Uterus (tissue), 4 donors: Measurements from ENCODE around the gene CARD9. TPM values are rescaled to one million over a fixed set of nuclear protein-coding genes. Genes with fewer than 3 reads are reported as not detected.

Source experiments
- DNase-seq, 2 donors: peaks; one replicate each; pipeline ENCODE4 v3.0.0-alpha.2; 2019 to 2020
- H3K27ac ChIP-seq, 2 donors: fragments of 200-600 bp; sonication (generic); 1 replicate in 1 of 2; 2 replicates in 1 of 2; pipeline ENCODE4 v1.5.1; 2016 to 2018
- H3K27me3 ChIP-seq, 2 donors: fragments of 200-600 bp; sonication (generic); one replicate each; pipeline ENCODE4 v1.5.1; 2018 to 2019; ENCODE audit warnings: control low read depth in 1 of 2
- H3K36me3 ChIP-seq, 2 donors: fragments of 200-600 bp; sonication (generic); one replicate each; pipeline ENCODE4 v1.5.1; 2019; ENCODE audit warnings: control low read depth in 1 of 2
- H3K4me1 ChIP-seq, 2 donors: fragments of 200-600 bp; sonication (generic); one replicate each; pipeline ENCODE4 v1.5.1; 2018 to 2019; ENCODE audit warnings: control low read depth in 1 of 2
- H3K4me3 ChIP-seq, 2 donors: fragments of 200-600 bp; sonication (generic); 1 replicate in 1 of 2; 2 replicates in 1 of 2; pipeline ENCODE4 v1.5.1; 2018 to 2019; ENCODE audit warnings: mild to moderate bottlenecking in 1 of 2
- H3K9me3 ChIP-seq, 2 donors: fragments of 200-600 bp; sonication (generic); one replicate each; pipeline ENCODE4 v1.5.1; 2019; ENCODE audit warnings: control low read depth in 1 of 2
- POLR2A ChIP-seq, 2 donors: fragments of 450-650 bp; IDR thresholded peaks; one replicate each; pipeline ENCODE4 v1.6.1; 2016; ENCODE audit warnings: antibody characterized with exemption in 2 of 2, mild to moderate bottlenecking in 1 of 2, moderate library complexity in 1 of 2
- intact Hi-C: fragments of 100-400 bp; cut with DNase I; formaldehyde crosslinking; loops from one replicate; pipeline ENCODE4 v1.15.1; 2023; ENCODE audit warnings: low total_unique reads
- total RNA-seq, 4 donors: library from RNA; depleted of rRNA in 3 of 4; stranded (reverse); fragments of >200 nt in 3 of 4; gene quantifications; one replicate each; pipeline versions ENCODE4 v1.1.0 to v1.2.4, GENCODE V29; 2014 to 2023
- TF ChIP-seq, protein P1 (sequence below), 4 experiments: fragments of 200-600 bp in 2 of 4; fragments of 450-650 bp in 2 of 4; sonication (generic) in 2 of 4; IDR thresholded peaks; one replicate each; pipeline ENCODE4 v1.5.1; 2016 to 2019; ENCODE audit warnings: antibody characterized with exemption in 4 of 4, mild to moderate bottlenecking in 2 of 4, moderate library complexity in 1 of 4
- donor health status: DM: yes; HTN: yes; CAD: no.

CARD9 gene
- total RNA-seq, 4 donors from 2014 or later = under 0.01 to 10.6 (median 2.5) TPM

DNA sequence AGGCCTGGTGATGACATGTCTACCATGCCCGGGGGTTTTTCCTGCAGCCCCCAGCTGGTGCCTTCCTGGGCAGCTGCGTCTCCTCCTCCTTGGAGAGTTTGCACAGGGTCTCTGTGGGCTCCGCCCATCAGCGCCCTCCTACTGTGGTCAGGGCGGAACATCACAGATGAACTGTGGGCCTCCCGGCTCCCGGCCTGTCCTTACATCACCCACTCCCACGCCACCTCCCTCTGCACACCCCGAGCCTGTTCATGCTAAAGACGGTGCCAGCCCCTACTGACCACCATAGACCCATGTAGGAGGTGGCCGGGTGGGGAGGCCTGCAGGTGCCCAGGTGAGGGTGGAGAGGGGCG, 33.5 kb downstream of the CARD9 start:
- Histone ChIP-seq H3K4me1 (no peaks in the 10 kb centered on the region), H3K36me3 (no peaks in the 10 kb centered on the region), H3K27me3 (no peaks in the 10 kb centered on the region), H3K4me3 (no peak overlapping the region), H3K9me3 (no peaks in the 10 kb centered on the region), H3K27ac (no peak overlapping the region)
- TF ChIP-seq, protein P1, sequence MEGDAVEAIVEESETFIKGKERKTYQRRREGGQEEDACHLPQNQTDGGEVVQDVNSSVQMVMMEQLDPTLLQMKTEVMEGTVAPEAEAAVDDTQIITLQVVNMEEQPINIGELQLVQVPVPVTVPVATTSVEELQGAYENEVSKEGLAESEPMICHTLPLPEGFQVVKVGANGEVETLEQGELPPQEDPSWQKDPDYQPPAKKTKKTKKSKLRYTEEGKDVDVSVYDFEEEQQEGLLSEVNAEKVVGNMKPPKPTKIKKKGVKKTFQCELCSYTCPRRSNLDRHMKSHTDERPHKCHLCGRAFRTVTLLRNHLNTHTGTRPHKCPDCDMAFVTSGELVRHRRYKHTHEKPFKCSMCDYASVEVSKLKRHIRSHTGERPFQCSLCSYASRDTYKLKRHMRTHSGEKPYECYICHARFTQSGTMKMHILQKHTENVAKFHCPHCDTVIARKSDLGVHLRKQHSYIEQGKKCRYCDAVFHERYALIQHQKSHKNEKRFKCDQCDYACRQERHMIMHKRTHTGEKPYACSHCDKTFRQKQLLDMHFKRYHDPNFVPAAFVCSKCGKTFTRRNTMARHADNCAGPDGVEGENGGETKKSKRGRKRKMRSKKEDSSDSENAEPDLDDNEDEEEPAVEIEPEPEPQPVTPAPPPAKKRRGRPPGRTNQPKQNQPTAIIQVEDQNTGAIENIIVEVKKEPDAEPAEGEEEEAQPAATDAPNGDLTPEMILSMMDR (IDR thresholded peaks at IDR 0.05) = no peak
- TF ChIP-seq POLR2A (IDR thresholded peaks at IDR 0.05) = no peak
- intact Hi-C loops = no loop called here
- no peak for DNase-seq

DNA sequence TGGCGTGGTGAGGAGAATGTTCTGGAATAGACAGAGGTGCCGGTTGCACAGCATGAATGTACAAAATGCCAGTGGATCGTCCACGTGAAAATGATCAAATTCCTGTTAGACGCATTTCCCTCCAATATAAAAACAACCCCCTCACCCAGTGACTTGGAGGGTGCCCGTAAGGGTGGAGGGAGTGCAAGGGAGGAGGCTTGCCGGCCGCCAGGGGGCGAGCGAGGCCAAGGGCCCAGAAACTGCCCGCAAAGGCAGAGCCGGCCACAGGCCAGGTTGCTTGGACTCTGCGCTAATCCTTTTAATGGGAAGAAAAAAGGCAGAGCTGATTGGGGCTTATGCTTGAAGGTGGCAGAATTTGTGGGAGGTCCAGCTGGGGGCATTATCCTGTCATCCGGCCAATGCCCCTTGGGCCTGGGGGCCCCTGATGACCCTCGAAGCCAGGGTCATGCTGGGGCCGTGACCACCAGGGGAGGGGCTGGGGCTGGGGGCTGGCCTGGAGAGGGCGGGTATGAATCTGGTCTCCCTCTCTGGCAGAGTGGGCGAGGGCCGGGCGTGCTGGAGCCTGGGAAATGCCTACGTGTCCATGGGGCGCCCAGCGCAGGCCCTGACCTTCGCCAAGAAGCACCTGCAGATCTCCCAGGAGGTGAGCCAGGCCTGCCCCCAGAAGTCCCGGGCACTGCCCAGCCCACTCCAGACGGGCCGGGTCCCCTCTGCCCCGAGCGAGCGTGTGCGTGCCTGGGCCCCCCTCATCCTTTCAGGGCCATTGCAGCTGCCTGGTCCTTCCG, 34.1 kb downstream of the CARD9 start:
- H3K27me3 ChIP-seq = no peaks in the 10 kb centered on the region
- H3K4me1 ChIP-seq = no peaks in the 10 kb centered on the region
- H3K9me3 ChIP-seq = no peaks in the 10 kb centered on the region
- intact Hi-C loops = no loop called here
- no peaks in the 10 kb centered on the region for H3K36me3 ChIP-seq
- H3K4me3 ChIP-seq = no peak overlapping the region
- H3K27ac ChIP-seq = no peak overlapping the region
- DNase-seq = peak in 1 of 2 donors; percentile 55
- no peak for TF ChIP-seq POLR2A (IDR thresholded peaks at IDR 0.05)
- TF ChIP-seq, protein P1 (IDR thresholded peaks at IDR 0.05) = peak; percentile 70 to 81 (median 75)

DNA sequence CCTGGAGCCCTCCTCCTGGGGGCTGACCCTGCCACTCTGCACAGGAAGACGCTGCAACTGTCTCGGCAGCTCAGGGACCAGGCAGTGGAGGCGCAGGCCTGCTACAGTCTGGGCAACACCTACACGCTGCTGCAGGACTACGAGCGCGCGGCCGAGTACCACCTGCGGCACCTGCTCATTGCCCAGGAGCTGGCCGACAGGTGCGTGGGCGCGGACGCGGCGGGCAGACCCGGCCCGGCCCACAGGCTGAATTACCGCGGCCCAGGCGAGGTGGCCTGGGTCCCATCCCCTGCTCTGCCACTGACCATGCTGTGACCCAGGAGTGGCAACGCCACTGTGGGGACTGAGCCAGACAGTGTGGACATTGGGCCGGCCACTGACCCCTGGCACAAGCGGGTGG, 35.0 kb downstream of the CARD9 start:
- Histone ChIP-seq H3K27ac (no peak overlapping the region), H3K36me3 (no peaks in the 10 kb centered on the region), H3K9me3 (no peaks in the 10 kb centered on the region), H3K4me1 (no peaks in the 10 kb centered on the region), H3K27me3 (no peaks in the 10 kb centered on the region), H3K4me3 (no peak overlapping the region)
- no peak for DNase-seq
- intact Hi-C loops = no loop called here
- TF ChIP-seq, protein P1 (IDR thresholded peaks at IDR 0.05) = no peak
- TF ChIP-seq POLR2A (IDR thresholded peaks at IDR 0.05) = no peak

DNA sequence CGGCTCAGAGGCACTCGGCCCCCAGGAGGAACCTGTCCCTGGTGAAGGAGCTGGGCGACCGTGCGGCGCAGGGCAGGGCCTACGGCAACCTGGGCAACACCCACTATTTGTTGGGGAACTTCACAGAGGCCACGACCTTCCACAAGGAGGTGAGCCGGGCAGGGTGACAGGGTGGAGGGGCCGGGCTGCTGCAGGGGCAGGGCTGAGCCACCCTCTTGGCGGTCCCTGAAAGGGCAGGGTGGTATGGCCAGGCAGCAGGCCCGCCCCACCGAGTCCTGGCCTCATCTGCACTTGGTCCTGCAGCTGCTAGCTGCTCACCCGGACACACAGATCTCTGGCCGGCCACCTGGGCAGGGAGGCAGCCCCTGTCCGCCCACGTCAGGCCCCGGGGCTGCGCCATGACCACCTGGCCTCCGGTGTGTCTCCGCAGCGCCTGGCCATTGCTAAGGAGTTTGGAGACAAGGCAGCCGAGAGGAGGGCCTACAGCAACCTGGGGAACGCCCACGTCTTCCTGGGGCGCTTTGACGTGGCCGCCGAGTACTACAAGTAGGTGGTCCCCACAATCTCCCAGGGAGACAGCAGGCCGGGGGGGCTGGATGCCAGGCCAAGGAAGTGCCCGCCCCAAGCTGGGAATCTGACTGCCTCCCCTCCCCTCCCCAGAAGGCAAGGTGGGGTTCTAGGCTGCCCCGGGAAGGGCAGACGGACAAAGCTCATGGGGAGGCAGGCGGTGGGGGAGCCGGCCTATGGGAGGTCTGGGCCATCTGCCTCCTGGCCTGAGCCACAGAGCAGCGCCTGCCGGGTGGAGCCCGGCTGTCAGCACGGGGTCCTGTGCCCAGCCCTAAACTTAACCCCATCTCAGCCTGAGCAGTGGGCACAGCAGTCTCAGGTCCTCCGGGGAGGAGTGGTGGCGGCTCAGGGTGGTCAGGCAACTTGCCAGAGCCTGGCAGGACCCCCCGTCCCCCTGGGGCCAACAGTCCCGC, 35.8 kb downstream of the CARD9 start:
- DNase-seq = no peak
- H3K27me3 ChIP-seq = no peaks in the 10 kb centered on the region
- H3K4me3 ChIP-seq = no peak overlapping the region
- no peak overlapping the region for H3K27ac ChIP-seq
- intact Hi-C loops = no loop called here
- no peaks in the 10 kb centered on the region for H3K36me3 ChIP-seq
- no peaks in the 10 kb centered on the region for H3K4me1 ChIP-seq
- no peaks in the 10 kb centered on the region for H3K9me3 ChIP-seq
- TF ChIP-seq, protein P1 (IDR thresholded peaks at IDR 0.05) = no peak
- no peak for TF ChIP-seq POLR2A (IDR thresholded peaks at IDR 0.05)

DNA sequence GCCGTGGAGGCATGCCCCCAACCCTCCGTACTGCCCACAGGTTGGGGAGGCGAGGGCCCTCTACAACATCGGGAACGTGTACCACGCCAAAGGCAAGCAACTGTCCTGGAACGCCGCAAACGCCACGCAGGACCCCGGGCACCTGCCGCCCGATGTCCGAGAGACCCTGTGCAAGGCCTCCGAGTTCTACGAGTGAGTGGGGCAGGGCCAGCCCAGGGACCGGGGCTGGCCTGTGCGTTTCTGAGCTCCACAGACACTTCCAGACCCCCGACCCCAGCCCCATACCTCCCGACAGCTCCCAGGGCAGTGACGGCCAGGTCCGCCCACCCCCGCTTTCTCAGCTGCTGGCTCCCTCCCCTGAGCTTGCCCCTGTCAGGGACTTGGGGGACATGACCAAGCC, 36.6 kb downstream of the CARD9 start:
- Histone ChIP-seq H3K36me3 (no peaks in the 10 kb centered on the region), H3K4me3 (no peak overlapping the region), H3K9me3 (no peaks in the 10 kb centered on the region), H3K4me1 (no peaks in the 10 kb centered on the region), H3K27me3 (no peaks in the 10 kb centered on the region), H3K27ac (no peak overlapping the region)
- TF ChIP-seq, protein P1 (IDR thresholded peaks at IDR 0.05) = no peak
- TF ChIP-seq POLR2A (IDR thresholded peaks at IDR 0.05) = no peak
- no peak for DNase-seq
- intact Hi-C loops = no loop called here
